Embryonic facial prominence (tissue), 1 donor: Measurements from ENCODE around the gene TMED8.
"Not testable (repeated sequence)": the region's sequence is repeated elsewhere in the genome, so short reads cannot be mapped to it uniquely, and the experiment has no call there.

ENCODE experiments used
- DNase-seq: peaks from one replicate; pipeline ENCODE4 v3.0.0-alpha.2; 2016; ENCODE audit errors: extremely low spot score

TMED8 gene

GRCh38 chr14:77322951-77323350, 53.9 kb downstream of the TMED8 start:
- no peak for DNase-seq

- DNase-seq: no peak
These were observed 54.5 kb downstream of the TMED8 start for GRCh38 chr14:77322250-77322902.

- peak; percentile 78 for DNase-seq
These were observed 56.5 kb downstream of the TMED8 start, which contains the start of gene POMT2 for GRCh38 chr14:77320238-77320935. Gene POMT2, minus strand, starts transcription at chr14:77320883. Its CDS starts 202 bp downstream, at chr14:77320681.

- no peak for DNase-seq
These were observed 57.5 kb downstream of the TMED8 start for GRCh38 chr14:77319422-77319821.

GRCh38 chr14:77318756-77319155, 58.1 kb downstream of the TMED8 start:
- DNase-seq: not testable (repeated sequence)

- DNase-seq: no peak
These were observed 58.8 kb downstream of the TMED8 start for GRCh38 chr14:77318006-77318553.

- no peak for DNase-seq
These were observed 60.0 kb downstream of the TMED8 start for GRCh38 chr14:77316872-77317301.

GRCh38 chr14:77316195-77316505, 60.7 kb downstream of the TMED8 start:
- no peak for DNase-seq

GRCh38 chr14:77314539-77315457, 62.1 kb downstream of the TMED8 start:
- no peak for DNase-seq

GRCh38 chr14:77314043-77314442, 62.9 kb downstream of the TMED8 start:
- no peak for DNase-seq

- DNase-seq: no peak
These were observed 63.5 kb downstream of the TMED8 start for GRCh38 chr14:77313371-77313770.

GRCh38 chr14:77311217-77311616, 65.7 kb downstream of the TMED8 start:
- no peak for DNase-seq

- no peak for DNase-seq
These were observed 66.9 kb downstream of the TMED8 start for GRCh38 chr14:77310026-77310425.

GRCh38 chr14:77309131-77309530, 67.8 kb downstream of the TMED8 start:
- DNase-seq: no peak

GRCh38 chr14:77306851-77307496, 69.9 kb downstream of the TMED8 start:
- DNase-seq: peak; percentile 15

- DNase-seq: no peak
These were observed 70.5 kb downstream of the TMED8 start for GRCh38 chr14:77306416-77306815.

GRCh38 chr14:77305696-77306095, 71.2 kb downstream of the TMED8 start:
- no peak for DNase-seq

- DNase-seq: no peak
These were observed 73.3 kb downstream of the TMED8 start for GRCh38 chr14:77303417-77304156.

GRCh38 chr14:77302926-77303325, 74.0 kb downstream of the TMED8 start:
- no peak for DNase-seq

- DNase-seq: peak; percentile 32
These were observed 75.8 kb downstream of the TMED8 start for GRCh38 chr14:77301103-77301502.

- DNase-seq: no peak
These were observed 77.1 kb downstream of the TMED8 start for GRCh38 chr14:77299771-77300170.
